ENCODE data around the gene FLT1.

DNA sequence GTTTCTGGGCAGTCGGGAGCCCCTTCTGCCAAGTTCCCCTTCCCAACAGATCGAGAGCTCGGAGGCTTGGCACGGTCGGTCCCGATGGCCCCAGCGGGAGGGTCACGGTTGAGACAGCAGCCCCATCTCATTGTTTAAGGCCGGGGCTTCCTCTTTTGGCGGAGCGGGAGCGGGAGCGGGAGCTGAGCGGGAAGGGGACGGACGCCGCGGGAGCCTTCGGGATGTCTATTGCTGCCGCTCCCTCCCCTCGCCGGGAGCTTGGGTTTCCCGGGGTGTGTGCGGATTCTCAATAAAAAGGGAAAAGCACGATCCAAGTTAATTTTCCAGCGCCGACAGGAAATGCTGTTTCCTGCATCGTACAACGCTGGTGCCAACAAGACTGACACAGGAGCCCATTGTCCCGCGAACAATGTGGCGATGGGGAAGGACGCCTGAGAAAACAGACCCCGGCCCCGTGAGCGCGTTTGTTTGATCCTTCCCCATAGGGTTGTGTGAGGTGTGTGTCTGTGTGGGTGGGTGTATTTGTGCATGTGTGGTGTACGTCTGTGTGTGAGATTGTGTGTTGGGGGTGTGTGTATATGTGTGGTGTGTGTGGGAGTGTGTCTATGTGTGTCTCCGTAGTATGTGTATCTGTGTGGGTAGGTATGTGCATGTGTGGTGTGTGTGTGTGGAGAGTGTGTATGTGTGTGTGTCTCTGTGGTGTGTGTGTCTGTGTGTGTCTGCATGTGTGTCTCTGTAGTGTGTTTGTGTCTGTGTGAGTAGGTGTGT is 36.3 kb upstream of the FLT1 start:
- TF ChIP-seq ZNF843 (tag by site-specific recombination; IDR thresholded peaks at IDR 0.05) (no peak), KLF10 (tag by site-specific recombination; IDR thresholded peaks at IDR 0.05) (no peak), ZNF791 (tag by site-specific recombination; IDR thresholded peaks at IDR 0.05) (no peak), CTCF (tag by site-specific recombination; IDR thresholded peaks at IDR 0.05) (no peak), SP3 (tag by site-specific recombination; IDR thresholded peaks at IDR 0.05) (no peak), ZSCAN30 (tag by site-specific recombination; IDR thresholded peaks at IDR 0.05) (no peak)
